ENCODE results near the gene CX3CL1.

DNA sequence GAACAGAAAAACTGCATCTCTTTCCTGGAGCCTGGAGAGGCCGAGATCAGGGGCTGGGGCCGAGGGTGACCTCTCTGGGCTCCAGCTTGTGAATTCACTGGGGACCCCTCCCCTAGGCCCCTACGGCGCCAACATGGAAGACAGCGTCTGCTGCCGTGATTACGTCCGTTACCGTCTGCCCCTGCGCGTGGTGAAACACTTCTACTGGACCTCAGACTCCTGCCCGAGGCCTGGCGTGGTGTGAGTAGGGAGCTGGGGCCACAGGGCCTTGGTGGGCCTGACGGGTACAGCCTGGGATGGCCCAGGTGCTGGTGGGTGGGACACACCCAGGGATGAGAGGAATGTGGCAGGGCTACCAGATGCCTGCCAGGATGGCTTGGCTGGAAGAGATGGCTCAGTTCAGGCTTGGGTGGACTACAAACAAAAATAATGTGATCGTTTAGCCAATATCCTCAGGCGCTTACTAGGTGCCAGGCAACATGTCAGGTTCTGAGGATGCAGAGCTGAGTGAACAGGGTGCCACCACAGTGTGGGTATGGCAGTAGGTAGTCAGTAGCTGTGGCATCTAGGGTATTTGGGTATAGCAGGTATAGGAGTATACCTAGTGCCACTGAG is 11.9 kb upstream of the CX3CL1 start:
- TF ChIP-seq, protein P1, sequence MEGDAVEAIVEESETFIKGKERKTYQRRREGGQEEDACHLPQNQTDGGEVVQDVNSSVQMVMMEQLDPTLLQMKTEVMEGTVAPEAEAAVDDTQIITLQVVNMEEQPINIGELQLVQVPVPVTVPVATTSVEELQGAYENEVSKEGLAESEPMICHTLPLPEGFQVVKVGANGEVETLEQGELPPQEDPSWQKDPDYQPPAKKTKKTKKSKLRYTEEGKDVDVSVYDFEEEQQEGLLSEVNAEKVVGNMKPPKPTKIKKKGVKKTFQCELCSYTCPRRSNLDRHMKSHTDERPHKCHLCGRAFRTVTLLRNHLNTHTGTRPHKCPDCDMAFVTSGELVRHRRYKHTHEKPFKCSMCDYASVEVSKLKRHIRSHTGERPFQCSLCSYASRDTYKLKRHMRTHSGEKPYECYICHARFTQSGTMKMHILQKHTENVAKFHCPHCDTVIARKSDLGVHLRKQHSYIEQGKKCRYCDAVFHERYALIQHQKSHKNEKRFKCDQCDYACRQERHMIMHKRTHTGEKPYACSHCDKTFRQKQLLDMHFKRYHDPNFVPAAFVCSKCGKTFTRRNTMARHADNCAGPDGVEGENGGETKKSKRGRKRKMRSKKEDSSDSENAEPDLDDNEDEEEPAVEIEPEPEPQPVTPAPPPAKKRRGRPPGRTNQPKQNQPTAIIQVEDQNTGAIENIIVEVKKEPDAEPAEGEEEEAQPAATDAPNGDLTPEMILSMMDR (optimal IDR thresholded peaks at IDR 0.05 in 1 of 3, IDR thresholded peaks at IDR 0.05 in 1 of 3, conservative IDR thresholded peaks at IDR 0.05 in 1 of 3; ENCODE audit: extremely low read depth in 1 of 3, insufficient read depth in 2 of 3, low read length in 3 of 3) = no peak
- no peak for TF ChIP-seq EZH2 (IDR thresholded peaks at IDR 0.05; ENCODE audit: low read length)

Measured in keratinocyte (primary cell).